K562 (cell line): ENCODE results near the gene SNRPD2. TPM values are rescaled to one million over a fixed set of nuclear protein-coding genes. Genes with fewer than 3 reads are reported as not detected.

ENCODE experiments used
- CLOCK ChIP-seq: fragments of 250-450 bp; sonication (Bioruptor Pico); IDR thresholded peaks from 2 replicates; pipeline ENCODE4 v1.4.0; 2020; ENCODE audit warnings: mild to moderate bottlenecking, moderate library complexity, borderline replicate concordance
- CTBP1 ChIP-seq: fragments of 450-650 bp; IDR thresholded peaks from 2 replicates; pipeline ENCODE4 v1.6.1; 2016; ENCODE audit warnings: borderline replicate concordance
- E2F6 ChIP-seq, 2 experiments: IDR thresholded peaks; 2 replicates each; pipeline ENCODE4 v1.6.1; 2011; ENCODE audit warnings: borderline replicate concordance in 1 of 2, control low read depth in 1 of 2, low read depth in 1 of 2, low read length in 1 of 2, mild to moderate bottlenecking in 1 of 2, mixed read lengths in 1 of 2, moderate library complexity in 1 of 2; ENCODE audit not compliant: insufficient read depth in 1 of 2, insufficient read length in 1 of 2, poor library complexity in 1 of 2, severe bottlenecking in 1 of 2; ENCODE audit errors: extremely low read depth in 1 of 2
- EP400 ChIP-seq: fragments of 450-650 bp; IDR thresholded peaks from 2 replicates; pipeline ENCODE4 v1.6.1; 2017; ENCODE audit warnings: antibody characterized with exemption, mild to moderate bottlenecking, moderate library complexity
- HEY1 ChIP-seq: fragments of 250-450 bp; sonication (Bioruptor Pico); IDR thresholded peaks from 2 replicates; pipeline ENCODE4 v1.5.0; 2020; ENCODE audit warnings: mild to moderate bottlenecking, moderate library complexity, borderline replicate concordance
- MAFK ChIP-seq: IDR thresholded peaks from 2 replicates; pipeline ENCODE4 v1.6.1; 2011; ENCODE audit warnings: low read length, improper control_type of control experiment
- MTA3 ChIP-seq: fragments of 450-650 bp; formaldehyde crosslinking; IDR thresholded peaks from 2 replicates; pipeline ENCODE4 v1.6.1; 2017; ENCODE audit warnings: mild to moderate bottlenecking, borderline replicate concordance
- RFX5 ChIP-seq: IDR thresholded peaks from 2 replicates; pipeline ENCODE4 v1.6.1; 2011; ENCODE audit warnings: low read depth, mild to moderate bottlenecking, improper control_type of control experiment, low read length
- RREB1 ChIP-seq: fragments of 250-450 bp; sonication (Bioruptor Pico); IDR thresholded peaks from 2 replicates; pipeline ENCODE4 v1.4.0; 2020
- YY1 ChIP-seq, 3 experiments: IDR thresholded peaks; 2 replicates each; pipeline ENCODE4 v1.6.1; 2011; ENCODE audit warnings: low read length in 2 of 3, mild to moderate bottlenecking in 2 of 3, moderate library complexity in 2 of 3, borderline replicate concordance in 1 of 3, control low read depth in 1 of 3, low read depth in 1 of 3; ENCODE audit not compliant: insufficient read depth in 3 of 3, insufficient replicate concordance in 2 of 3, control insufficient read depth in 1 of 3, insufficient read length in 1 of 3; ENCODE audit errors: extremely low read depth in 1 of 3
- ZEB2 ChIP-seq: fragments of 450-650 bp; IDR thresholded peaks from 2 replicates; pipeline ENCODE4 v1.6.1; 2016
- ZFX ChIP-seq: sonication (generic); formaldehyde crosslinking; IDR thresholded peaks from 2 replicates; pipeline ENCODE4 v1.8.0; 2022; ENCODE audit warnings: mild to moderate bottlenecking, missing genetic modification reagents, moderate library complexity
- ZNF232 ChIP-seq: sonication (generic); formaldehyde crosslinking; IDR thresholded peaks from 2 replicates; pipeline ENCODE4 v1.8.0; 2022; ENCODE audit warnings: mild to moderate bottlenecking, missing genetic modification reagents
- ZNF316 ChIP-seq: fragments of 450-650 bp; IDR thresholded peaks from 2 replicates; pipeline ENCODE4 v1.6.1; 2016
- ZNF551 ChIP-seq: fragments of 250-450 bp; sonication (Bioruptor Pico); IDR thresholded peaks from 2 replicates; pipeline ENCODE4 v1.5.0; 2021; ENCODE audit warnings: mild to moderate bottlenecking, moderate library complexity
- polyA plus RNA-seq, 8 experiments: library from polyadenylated mRNA; depleted of rRNA in 4 of 8; stranded (reverse) in 5 of 8; unstranded in 3 of 8; fragments of >200 nt; fragmentation: Nextera tagmentation in 2 of 8; fragmentation: Illumina TruSeq in 1 of 8; extraction: Ambion mirVana in 2 of 8; extraction: Trizol in 1 of 8; gene quantifications; 2 replicates each; pipeline versions ENCODE4 v1.2.1 to v1.2.3, GENCODE V29; 2011 to 2014; ENCODE audit warnings: inconsistent platforms in 1 of 8, missing spikeins in 1 of 8
- total RNA-seq, 7 experiments: library from RNA; depleted of rRNA in 6 of 7; stranded (reverse); fragments of >200 nt in 6 of 7; fragmentation: Illumina TruSeq in 2 of 7; extraction: Trizol in 2 of 7; gene quantifications; 2 replicates each; pipeline versions ENCODE4 v1.2.1 to v1.2.3, GENCODE V29; 2011 to 2021; ENCODE audit warnings: low replicate concordance in 1 of 7

The SNRPD2 gene
- total and polyA plus RNA-seq, 9 of the 15 experiments (the other 6 are each of a cell fraction or from before 2014, with no cell fraction given): 728 to 4,411 (median 1,029) TPM

- TF ChIP-seq MAFK (no peak), HEY1 (CRISPR knock-in tag) (no peak), ZEB2 (no peak), ZFX (CRISPR knock-in tag) (peak; percentile 53), CLOCK (CRISPR knock-in tag) (no peak), MTA3 (peak; percentile 64; the same call in 1 of the 2 replicates), RREB1 (CRISPR knock-in tag) (0 out of 2 replicates have a peak, but pooled peaks have one; percentile 12), YY1 (IDR thresholded peaks at IDR 0.05; ENCODE audit: borderline replicate concordance in 1 of 3, control insufficient read depth in 1 of 3, extremely low read depth in 1 of 3, insufficient read depth in 3 of 3, insufficient read length in 1 of 3, insufficient replicate concordance in 2 of 3, low read depth in 1 of 3, low read length in 2 of 3) (peak in 1 of 3 experiments; percentile 7), ZNF232 (CRISPR knock-in tag) (peak; percentile 73; the same call in 1 of the 2 replicates), E2F6 (IDR thresholded peaks at IDR 0.05; ENCODE audit: borderline replicate concordance in 1 of 2, extremely low read depth in 1 of 2, insufficient read depth in 1 of 2, insufficient read length in 1 of 2, low read depth in 1 of 2, low read length in 1 of 2, poor library complexity in 1 of 2, severe bottlenecking in 1 of 2) (peak in 1 of 2 experiments; percentile 80), EP400 (peak; percentile 49; the same call in 1 of the 2 replicates), CTBP1 (no peak), RFX5 (no peak), ZNF551 (no peak), ZNF316 (no peak)
Observed at GRCh38 chr19:45641274-45642105, 50.3 kb downstream of the SNRPD2 start (continued).
